GM21526 (cell line): ENCODE measurements around the gene PPP1R10.

Source experiments
- ATAC-seq: cut with Tn5 transposase; IDR thresholded peaks from one replicate; pipeline ENCODE4 v1.9.1; 2021; ENCODE audit warnings: moderate library complexity; ENCODE audit not compliant: unreplicated experiment, low FRiP score

PPP1R10 gene

GRCh38 chr6:30625511-30625910 is 8.5 kb upstream of the PPP1R10 start:
- ATAC-seq: no peak

DNA sequence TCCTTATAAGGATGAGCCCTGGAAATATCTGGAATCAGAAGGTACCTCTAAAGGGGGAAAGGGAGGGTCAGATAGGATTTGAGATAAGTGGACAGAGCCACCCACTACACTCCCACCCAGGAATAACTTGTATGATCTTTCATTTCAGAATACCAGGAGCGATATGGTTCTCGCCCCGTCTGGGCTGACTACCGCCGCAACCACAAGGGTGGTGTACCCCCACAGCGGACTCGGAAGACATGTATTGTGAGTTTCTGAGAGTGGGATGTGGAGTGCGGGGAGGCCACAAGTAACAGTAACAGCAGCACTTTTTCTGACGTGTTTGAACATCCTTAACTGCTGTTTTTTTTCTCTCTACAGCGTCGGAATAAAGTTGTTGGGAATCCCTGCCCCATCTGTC is 2.5 kb upstream of the PPP1R10 start:
- ATAC-seq: no peak

- no peak for ATAC-seq
These were observed 1.3 kb upstream of the PPP1R10 start for GRCh38 chr6:30618270-30618797.

DNA sequence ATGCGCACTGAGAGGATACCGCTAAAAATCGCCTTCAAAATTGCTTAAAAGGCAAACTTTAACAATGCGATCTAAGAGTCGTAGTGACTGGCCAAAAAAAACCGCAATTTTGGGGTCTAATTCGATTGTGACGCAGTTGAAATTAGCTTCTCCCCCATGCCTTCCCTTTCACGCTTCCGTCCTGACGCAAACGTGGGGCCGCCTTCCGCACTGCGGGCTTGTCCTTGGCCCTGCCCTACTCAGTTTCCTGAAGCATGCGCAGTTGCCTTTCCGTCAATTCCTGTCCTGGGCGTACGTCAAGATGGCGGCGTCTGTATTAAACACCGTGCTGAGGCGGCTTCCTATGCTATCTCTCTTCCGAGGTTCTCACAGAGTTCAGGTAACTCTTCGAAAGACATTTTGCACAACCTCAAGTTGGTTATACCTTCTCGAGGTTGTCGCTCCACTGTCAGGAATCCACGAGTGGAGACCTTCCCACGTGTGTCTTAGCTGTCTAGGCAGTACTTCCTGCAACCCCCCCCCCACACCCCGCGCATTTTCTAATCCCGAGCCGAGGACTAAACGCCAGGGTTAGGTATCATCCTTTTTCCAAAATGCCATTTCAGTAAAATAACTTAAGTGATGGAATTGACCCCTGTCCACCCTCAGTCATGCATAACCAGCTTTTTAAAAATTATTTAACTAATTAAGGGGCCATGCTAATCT is 674 bp upstream of the PPP1R10 start, which contains the start of gene MRPS18B:
Gene MRPS18B, plus strand, starts transcription at position 276 of the 705 bp plus-strand sequence. Its CDS starts 26 bp downstream, at position 302.
- peak; percentile 60 for ATAC-seq

DNA sequence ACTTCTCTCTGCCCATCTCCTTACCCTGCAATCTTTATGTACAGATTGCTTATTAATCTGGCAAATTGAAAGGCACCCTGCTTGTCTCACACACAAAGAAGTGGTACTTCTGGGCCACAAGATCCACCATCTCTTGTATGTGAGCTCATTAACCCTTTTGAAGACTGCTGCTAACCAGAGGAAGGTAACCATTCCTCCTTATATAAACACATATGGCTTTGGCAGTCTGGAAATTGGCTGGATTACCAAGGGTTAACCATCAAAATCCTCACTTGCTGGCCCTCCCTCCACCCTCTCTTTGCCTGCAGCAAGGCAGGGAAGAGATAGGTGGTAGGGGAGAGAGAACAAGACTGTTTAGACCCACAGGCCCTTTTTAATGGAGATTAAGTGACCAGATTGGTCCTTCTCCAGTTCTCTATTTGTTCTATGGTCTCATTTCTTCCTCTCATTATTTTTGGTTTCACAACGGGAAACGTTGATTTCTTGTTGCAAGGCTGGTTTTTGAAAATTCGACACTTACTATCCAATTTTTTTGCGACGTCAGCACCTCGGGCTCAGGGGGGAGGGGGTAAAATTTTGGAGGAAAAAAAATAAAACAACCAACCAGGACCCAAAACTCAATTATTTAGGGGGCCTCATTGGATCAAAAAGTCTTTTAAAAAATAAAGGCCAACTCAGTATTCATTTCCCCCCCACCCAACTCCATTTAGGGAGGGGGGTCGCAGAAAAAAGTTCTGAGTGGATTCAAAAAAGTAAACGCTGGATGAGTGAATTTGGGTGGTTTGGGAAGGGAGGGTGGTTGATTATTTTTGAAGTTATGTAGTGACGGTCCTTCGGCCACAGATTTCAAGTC is 859 bp downstream of the PPP1R10 start:
- ATAC-seq: no peak

DNA sequence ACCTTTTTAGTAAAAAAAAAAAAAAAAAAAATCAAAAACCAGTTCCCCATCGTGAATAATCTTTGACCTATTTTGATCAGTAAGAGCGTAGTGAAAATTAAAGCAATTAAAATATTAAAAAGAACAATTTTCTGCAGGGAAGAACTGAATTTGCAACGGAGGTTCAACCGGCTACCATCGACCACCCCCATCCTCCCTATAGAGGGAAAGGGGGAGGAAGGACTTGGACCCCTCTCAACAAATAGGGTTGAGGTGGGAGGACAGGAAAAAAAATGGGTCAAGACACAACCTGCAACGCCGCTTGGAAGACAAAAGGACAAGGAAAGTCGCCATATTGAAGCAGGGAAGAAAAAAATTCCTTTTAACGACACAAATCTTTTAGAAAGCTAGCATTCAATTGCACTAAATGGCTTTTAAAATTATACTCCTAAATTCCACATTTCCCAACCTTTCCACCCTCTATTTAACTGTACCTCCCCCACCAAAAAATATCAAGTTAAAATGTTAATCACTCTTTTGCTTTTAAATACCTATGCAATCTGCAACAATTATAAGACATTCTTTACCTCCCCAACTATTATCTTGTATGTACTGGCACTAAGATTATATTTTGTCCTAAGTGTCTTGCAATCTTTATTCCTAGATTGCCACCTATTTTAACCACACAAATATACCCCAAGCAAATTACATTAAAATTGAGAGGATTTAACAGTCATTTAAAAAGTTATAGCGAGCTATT is 1.7 kb downstream of the PPP1R10 start:
- ATAC-seq: no peak

DNA sequence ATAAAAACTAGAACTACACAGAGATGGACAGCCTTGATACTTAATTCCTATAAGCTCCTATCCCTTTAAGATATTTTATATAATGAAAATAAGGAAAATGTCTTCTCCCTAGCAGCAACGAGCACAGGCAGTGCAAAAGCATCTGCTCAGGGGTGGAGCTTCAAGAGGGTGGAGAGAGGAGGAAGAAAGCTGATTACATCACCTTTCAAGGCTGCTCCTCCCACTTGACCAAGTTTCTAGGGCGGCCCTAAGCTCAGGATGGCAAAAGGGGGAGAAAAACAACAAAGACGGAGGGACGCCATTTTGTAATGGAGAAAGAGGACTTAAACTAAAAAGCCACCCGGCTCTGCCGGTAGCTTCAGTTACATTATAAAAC is 2.2 kb downstream of the PPP1R10 start:
- ATAC-seq: peak; percentile 42

DNA sequence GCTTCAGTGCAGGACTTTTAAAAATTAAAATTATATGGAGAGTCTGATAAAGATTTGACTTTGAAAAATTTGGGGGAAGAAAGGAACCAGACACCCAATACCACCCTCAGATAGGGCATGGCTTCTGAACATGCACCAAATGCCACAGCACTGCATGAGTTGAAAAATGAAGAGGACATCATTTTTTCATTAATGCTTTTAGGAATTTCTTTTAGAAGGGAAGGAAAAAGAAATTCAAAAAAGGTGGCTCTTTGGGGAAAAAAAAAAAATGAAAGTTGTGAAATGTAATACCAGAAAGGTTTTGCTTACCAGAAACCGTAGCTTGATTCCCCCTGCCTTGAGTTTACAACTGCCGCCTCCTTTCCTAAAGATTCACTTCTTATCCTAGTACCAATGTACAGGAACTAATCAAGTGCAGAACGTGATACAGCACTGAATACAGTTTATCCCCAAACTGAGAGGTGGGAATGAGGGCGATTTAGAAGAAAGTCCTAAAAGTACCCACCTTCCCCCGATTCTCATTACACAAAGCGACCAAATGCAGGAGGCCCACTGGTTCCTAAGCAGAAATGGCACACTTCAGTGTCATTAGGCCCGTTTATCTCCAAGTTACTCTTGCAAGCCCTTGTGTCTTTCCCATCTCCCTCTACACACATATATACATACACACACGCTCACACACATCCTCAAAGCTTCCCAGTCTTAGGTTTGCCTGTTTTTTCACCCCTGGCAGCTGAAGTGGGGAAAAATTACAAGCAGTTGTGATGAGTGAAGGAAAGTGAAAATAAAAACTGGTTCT is 2.8 kb downstream of the PPP1R10 start:
- no peak for ATAC-seq

- ATAC-seq: no peak
These were observed 3.6 kb downstream of the PPP1R10 start for GRCh38 chr6:30613251-30614043.

DNA sequence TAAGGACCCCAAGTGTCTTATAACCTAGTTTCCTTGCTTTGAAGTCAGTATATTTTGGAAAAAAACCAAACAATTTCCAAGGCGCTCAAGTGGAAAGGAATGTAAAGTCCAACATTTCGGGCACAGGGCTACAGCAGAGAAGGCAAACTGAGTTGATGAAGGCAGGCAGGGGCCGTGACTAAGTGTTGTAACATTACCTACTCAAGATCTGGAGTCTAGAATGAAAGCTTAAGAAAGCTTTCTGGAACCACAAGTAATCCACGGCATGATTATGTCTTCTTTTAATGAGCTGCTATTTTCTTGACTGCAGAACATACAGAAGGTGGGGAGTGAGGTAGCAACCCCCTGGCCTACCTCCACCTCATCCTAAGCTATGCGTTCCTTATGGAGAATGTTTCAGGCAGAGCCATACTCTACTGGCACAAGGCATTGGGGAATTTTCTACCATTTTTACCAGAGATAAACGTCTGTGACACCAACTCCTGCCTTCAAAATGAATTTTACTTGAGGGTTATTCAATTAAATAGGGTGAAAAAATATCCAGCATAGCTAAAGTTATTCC is 4.3 kb downstream of the PPP1R10 start:
- no peak for ATAC-seq

DNA sequence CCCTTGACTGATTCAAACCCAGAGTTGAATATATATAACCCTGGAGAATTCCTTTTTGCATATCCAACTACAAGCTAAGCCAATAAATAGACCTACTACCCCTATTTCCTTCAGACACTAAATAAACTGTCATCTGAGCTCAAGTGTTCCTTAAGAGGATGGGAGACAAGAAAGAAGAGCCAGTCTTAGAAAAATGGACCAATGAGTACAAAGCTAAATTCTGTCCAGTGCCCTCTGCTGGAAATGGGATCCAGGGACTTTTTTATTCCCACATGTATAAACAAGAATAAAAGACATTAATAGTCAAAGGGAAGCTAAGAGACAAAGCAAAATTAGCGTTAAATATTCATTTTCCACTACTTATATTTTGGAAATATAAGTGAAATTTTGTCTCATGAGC is 4.8 kb downstream of the PPP1R10 start:
- ATAC-seq: no peak

DNA sequence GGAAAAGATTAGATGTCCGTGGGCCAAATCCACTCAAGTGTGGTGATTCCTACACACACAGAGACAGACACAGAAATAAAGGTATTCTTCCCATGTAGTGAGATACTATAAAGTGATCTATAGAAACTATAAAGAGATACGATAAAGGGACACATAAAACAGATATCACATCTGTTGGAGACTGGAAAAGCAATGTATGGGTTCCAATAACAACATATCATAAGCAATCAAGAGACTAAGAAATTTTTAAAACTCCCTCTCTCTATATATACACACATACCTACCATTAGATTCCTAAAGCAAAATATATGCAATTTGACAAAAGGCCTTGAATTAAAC is 5.2 kb downstream of the PPP1R10 start:
- no peak for ATAC-seq

DNA sequence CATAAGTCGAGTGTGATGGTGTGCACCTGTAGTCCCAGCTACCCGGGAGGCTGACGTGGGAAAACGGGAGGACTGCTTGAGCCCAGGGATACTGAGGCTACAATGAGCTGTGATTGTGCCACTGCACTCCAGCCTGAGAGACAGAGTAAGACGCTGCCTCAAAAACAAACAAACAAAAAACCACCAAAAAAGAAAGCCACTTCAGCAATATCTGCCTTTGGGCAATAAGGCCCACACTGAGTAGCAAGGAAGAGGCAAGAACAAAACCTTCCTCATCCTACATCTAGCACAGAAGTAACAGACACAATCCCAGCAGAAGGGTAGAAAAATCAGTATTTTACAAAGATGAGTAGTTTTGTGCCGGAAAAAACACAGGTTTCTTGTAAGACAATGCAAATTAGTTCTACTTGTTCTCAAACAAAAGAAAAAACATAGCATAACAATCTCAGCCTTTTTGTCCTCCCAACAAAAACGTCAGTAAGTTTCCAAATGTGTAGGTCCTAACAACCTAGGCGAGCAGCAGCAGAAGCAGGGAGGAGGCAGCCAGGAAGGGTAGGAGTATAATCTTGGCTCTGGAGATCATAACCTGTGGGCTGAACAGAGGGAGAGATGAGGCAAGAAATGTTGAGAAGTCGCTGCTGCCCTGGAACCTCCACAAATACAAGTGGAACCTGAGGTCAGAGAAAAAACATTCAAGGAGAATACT is 5.7 kb downstream of the PPP1R10 start:
- ATAC-seq: no peak

DNA sequence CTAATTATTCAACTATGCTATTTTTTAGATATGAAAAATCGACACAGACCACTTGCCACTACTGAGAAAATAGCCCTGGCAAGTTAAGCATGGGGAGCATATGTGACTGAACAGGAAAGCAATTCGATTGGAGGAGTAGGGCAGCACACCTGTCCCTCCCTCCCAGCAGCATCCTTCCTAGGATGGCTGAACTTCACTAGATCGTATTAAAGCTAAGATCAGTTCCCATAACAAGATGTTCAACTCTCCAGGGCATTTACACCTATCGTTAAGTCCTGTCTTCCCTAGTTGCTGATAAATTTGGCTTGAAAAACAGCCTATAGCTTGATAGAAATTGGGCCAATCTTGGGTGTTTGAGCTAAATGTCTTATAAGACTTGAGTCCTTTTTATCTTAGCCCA is 7.0 kb downstream of the PPP1R10 start:
- no peak for ATAC-seq

DNA sequence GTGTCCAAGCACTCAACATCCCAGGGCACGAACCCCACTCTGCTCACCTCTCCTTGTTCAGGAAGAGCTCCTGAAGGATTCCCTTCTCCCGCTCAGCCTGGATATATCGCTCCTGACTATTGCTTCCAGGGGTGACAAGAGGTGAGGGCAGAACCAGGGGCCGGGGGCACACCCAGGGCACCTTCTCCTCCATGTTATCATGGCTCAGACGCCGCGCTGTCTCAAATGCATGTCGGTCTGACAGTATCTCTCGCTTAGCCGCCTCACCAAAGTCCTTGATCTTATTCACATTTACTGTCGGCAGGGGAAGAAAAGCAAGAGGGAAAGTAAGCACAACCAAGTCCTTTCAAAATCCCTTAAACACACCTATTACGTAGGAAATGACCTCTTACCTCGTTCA is 13.1 kb downstream of the PPP1R10 start:
- ATAC-seq: no peak

- no peak for ATAC-seq
These were observed 15.0 kb downstream of the PPP1R10 start for GRCh38 chr6:30601815-30602641.

DNA sequence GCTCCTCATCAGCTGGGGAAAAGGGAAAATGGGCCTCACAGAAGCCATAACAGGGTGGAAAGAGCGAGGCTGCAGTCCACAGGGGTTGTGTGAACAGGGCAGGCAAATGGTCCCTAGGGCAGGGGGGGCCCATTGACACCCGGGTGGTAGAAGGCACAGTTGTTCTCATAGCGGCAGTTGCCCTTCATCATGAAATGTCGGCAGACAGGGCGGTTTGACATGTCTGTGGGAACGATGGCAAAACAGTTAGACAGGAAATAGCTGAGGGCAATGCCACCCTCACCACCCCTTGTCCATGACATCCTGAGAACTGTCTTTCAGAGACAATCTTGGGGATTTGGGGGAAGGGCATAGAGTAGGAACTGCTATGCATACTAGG is 15.6 kb downstream of the PPP1R10 start:
- ATAC-seq: no peak

- ATAC-seq: no peak
These were observed 16.5 kb downstream of the PPP1R10 start for GRCh38 chr6:30600451-30600961.
